Liver (tissue), 9 donors: ENCODE data around the gene SGMS1. TPM values are rescaled to one million over a fixed set of nuclear protein-coding genes. Genes with fewer than 3 reads are reported as not detected.

Experiments
- DNase-seq: peaks from one replicate; pipeline ENCODE4 v3.0.0-alpha.2; 2017; ENCODE audit warnings: low spot score
- H3K27ac ChIP-seq, 2 donors: one replicate each; pipeline ENCODE4 v1.7.0; 2013; ENCODE audit warnings: inconsistent platforms in 2 of 2, low read length in 2 of 2, control low read depth in 1 of 2, low read depth in 1 of 2, mild to moderate bottlenecking in 1 of 2
- H3K27me3 ChIP-seq, 4 donors: one replicate each; pipeline versions ENCODE4 v1.6.1 to v1.7.0; 2013; ENCODE audit warnings: low read length in 3 of 4, inconsistent platforms in 1 of 4, mild to moderate bottlenecking in 1 of 4, moderate library complexity in 1 of 4; ENCODE audit not compliant: control insufficient read depth in 4 of 4, insufficient read depth in 4 of 4
- H3K36me3 ChIP-seq, 4 donors: one replicate each; pipeline versions ENCODE4 v1.6.1 to v1.7.0; 2013; ENCODE audit warnings: low read length in 3 of 4, mild to moderate bottlenecking in 3 of 4, low read depth in 1 of 4, moderate library complexity in 1 of 4; ENCODE audit not compliant: control insufficient read depth in 4 of 4, insufficient read depth in 3 of 4
- H3K4me1 ChIP-seq, 4 donors: one replicate each; pipeline versions ENCODE4 v1.6.1 to v1.7.0; 2013; ENCODE audit warnings: low read length in 3 of 4, mild to moderate bottlenecking in 3 of 4, moderate library complexity in 1 of 4; ENCODE audit not compliant: control insufficient read depth in 4 of 4, insufficient read depth in 4 of 4
- H3K4me3 ChIP-seq, 3 donors: one replicate each; pipeline versions ENCODE4 v1.6.1 to v1.7.0; 2013; ENCODE audit warnings: low read length in 3 of 3, control low read depth in 1 of 3, low read depth in 1 of 3, mild to moderate bottlenecking in 1 of 3
- H3K9ac ChIP-seq, 2 donors: one replicate each; pipeline ENCODE4 v1.7.0; 2013; ENCODE audit warnings: low read length in 2 of 2, mild to moderate bottlenecking in 2 of 2, moderate library complexity in 2 of 2, control low read depth in 1 of 2, low read depth in 1 of 2
- H3K9me3 ChIP-seq, 4 donors: one replicate each; pipeline versions ENCODE4 v1.6.1 to v1.7.0; 2013; ENCODE audit warnings: low read length in 3 of 4; ENCODE audit not compliant: control insufficient read depth in 4 of 4
- EGR1 ChIP-seq, 2 donors: IDR thresholded peaks; 2 replicates each; pipeline ENCODE4 v1.6.1; 2016 to 2018; ENCODE audit warnings: antibody characterized with exemption in 2 of 2, low read depth in 2 of 2
- FOXA1 ChIP-seq: IDR thresholded peaks from 2 replicates; pipeline ENCODE4 v1.6.1; 2016; ENCODE audit warnings: antibody characterized with exemption
- GABPA ChIP-seq, 2 donors: IDR thresholded peaks in 1 of 2; conservative IDR thresholded peaks in 1 of 2; 2 replicates each; pipeline ENCODE4 v1.6.1; 2016; ENCODE audit warnings: antibody characterized with exemption in 2 of 2, mild to moderate bottlenecking in 1 of 2, moderate library complexity in 1 of 2
- HNF4A ChIP-seq, 2 donors: conservative IDR thresholded peaks; 2 replicates each; pipeline ENCODE4 v1.6.1; 2016; ENCODE audit warnings: antibody characterized with exemption in 2 of 2, mild to moderate bottlenecking in 2 of 2
- HNF4G ChIP-seq: IDR thresholded peaks from 2 replicates; pipeline ENCODE4 v1.6.1; 2016; ENCODE audit warnings: antibody characterized with exemption
- JUND ChIP-seq, 2 donors: IDR thresholded peaks; 2 replicates each; pipeline ENCODE4 v1.6.1; 2016; ENCODE audit warnings: antibody characterized with exemption in 2 of 2
- NR2F2 ChIP-seq: IDR thresholded peaks from 2 replicates; pipeline ENCODE4 v1.6.1; 2016; ENCODE audit warnings: antibody characterized with exemption
- RAD21 ChIP-seq, 2 donors: IDR thresholded peaks; 2 replicates each; pipeline ENCODE4 v1.6.1; 2016; ENCODE audit warnings: antibody characterized with exemption in 2 of 2, mild to moderate bottlenecking in 2 of 2
- RXRA ChIP-seq, 2 donors: IDR thresholded peaks; 2 replicates each; pipeline ENCODE4 v1.6.1; 2017 to 2018; ENCODE audit warnings: antibody characterized with exemption in 2 of 2, mild to moderate bottlenecking in 1 of 2
- SP1 ChIP-seq: IDR thresholded peaks from 2 replicates; pipeline ENCODE4 v1.6.1; 2018; ENCODE audit warnings: antibody characterized with exemption, mild to moderate bottlenecking
- TAF1 ChIP-seq: conservative IDR thresholded peaks from 2 replicates; pipeline ENCODE4 v1.6.1; 2016; ENCODE audit warnings: antibody characterized with exemption, mild to moderate bottlenecking
- YY1 ChIP-seq: IDR thresholded peaks from 2 replicates; pipeline ENCODE4 v1.6.1; 2016; ENCODE audit warnings: antibody characterized with exemption, mild to moderate bottlenecking
- WGBS: extraction: QIAGEN DNeasy Blood & Tissue Kit; methylation state at CpG from one replicate; pipeline ENCODE4 v1.1.7; 2013; 5-methylcytosine and 5-hydroxymethylcytosine counted together
- polyA plus RNA-seq, 2 donors: library from polyadenylated mRNA; stranded (reverse) in 1 of 2; unstranded in 1 of 2; fragments of 200-250 nt in 1 of 2; fragments of >200 nt in 1 of 2; fragmentation: Nextera tagmentation in 1 of 2; extraction: Ambion mirVana in 1 of 2; gene quantifications; one replicate each; pipeline versions ENCODE4 v1.2.1 to v1.2.3, GENCODE V29; 2013 to 2015
- total RNA-seq, 2 donors: library from RNA; depleted of rRNA; stranded (reverse); fragments of >200 nt; gene quantifications; one replicate each; pipeline ENCODE4 v1.2.3, GENCODE V29; 2014
- TF ChIP-seq, protein P1 (sequence below): IDR thresholded peaks from 2 replicates; pipeline ENCODE4 v1.6.1; 2016; ENCODE audit warnings: antibody characterized with exemption
- TF ChIP-seq, protein P2 (sequence below): IDR thresholded peaks from 2 replicates; pipeline ENCODE4 v1.6.1; 2016; ENCODE audit warnings: antibody characterized with exemption, mild to moderate bottlenecking
- TF ChIP-seq, protein P3 (sequence below): fragments of 150-350 bp; IDR thresholded peaks from 2 replicates; pipeline ENCODE4 v1.5.1; 2017; ENCODE audit warnings: improper control_type of control experiment, low read depth, low read length; ENCODE audit not compliant: missing input control
- TF ChIP-seq, protein P4 (sequence below): IDR thresholded peaks from 2 replicates; pipeline ENCODE4 v1.6.1; 2016; ENCODE audit warnings: antibody characterized with exemption
- TF ChIP-seq, protein P5 (sequence below): IDR thresholded peaks from 2 replicates; pipeline ENCODE4 v1.6.1; 2016; ENCODE audit warnings: antibody characterized with exemption
- donor health status: healthy.
- donor health status: healthy.
- donor health status: healthy.
- donor health status: healthy.
- donor health status: healthy.

SGMS1 gene
- total and polyA plus RNA-seq, 4 donors = 6.8 to 98.2 (median 21.1) TPM

DNA sequence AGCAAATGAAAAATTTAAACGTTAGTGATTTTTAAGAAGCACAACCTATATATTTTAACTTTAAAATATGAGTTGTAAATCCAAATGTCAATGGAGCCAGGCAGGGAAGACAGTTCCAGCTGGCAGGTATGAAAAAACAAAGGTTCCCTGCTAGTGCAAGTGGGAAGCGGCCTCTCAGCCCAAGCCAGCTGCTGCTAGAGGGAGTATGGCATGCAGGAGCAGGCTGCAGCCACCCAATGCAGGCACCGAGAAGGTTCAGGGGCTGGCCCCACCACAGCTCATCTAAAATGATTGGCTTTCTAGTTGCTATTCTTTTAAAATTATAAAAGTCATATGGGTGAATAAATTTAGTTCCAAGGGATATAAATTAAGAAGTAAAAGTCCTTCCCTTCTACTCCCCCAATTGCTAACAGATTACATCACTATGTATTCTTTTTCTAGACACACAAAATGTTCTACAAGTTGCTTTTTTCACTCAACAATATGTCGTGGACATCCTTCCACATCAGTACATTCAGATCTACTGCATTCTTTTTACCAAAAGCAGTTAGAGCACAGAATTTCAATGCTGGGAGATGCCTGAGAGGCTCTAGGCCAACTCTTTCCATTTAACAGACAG, 69.3 kb downstream of the SGMS1 start:
- H3K36me3 ChIP-seq = no peaks in the 10 kb centered on the region
- 90% methylated on average over 4 of the region's 4 CpGs for WGBS
- no peak overlapping the region for H3K9ac ChIP-seq
- peak; percentile 59 for DNase-seq
- no peak overlapping the region for H3K4me3 ChIP-seq
- TF ChIP-seq, protein P1, sequence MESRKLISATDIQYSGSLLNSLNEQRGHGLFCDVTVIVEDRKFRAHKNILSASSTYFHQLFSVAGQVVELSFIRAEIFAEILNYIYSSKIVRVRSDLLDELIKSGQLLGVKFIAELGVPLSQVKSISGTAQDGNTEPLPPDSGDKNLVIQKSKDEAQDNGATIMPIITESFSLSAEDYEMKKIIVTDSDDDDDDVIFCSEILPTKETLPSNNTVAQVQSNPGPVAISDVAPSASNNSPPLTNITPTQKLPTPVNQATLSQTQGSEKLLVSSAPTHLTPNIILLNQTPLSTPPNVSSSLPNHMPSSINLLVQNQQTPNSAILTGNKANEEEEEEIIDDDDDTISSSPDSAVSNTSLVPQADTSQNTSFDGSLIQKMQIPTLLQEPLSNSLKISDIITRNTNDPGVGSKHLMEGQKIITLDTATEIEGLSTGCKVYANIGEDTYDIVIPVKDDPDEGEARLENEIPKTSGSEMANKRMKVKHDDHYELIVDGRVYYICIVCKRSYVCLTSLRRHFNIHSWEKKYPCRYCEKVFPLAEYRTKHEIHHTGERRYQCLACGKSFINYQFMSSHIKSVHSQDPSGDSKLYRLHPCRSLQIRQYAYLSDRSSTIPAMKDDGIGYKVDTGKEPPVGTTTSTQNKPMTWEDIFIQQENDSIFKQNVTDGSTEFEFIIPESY = no peak
- TF ChIP-seq RAD21 (IDR thresholded peaks at IDR 0.05) = no peak
- TF ChIP-seq EGR1 (IDR thresholded peaks at IDR 0.05; ENCODE audit: low read depth in 2 of 2) = no peak
- no peak for TF ChIP-seq GABPA (IDR thresholded peaks at IDR 0.05 in 1 of 2, conservative IDR thresholded peaks at IDR 0.05 in 1 of 2)
- no peak for TF ChIP-seq SP1
- TF ChIP-seq, protein P2, sequence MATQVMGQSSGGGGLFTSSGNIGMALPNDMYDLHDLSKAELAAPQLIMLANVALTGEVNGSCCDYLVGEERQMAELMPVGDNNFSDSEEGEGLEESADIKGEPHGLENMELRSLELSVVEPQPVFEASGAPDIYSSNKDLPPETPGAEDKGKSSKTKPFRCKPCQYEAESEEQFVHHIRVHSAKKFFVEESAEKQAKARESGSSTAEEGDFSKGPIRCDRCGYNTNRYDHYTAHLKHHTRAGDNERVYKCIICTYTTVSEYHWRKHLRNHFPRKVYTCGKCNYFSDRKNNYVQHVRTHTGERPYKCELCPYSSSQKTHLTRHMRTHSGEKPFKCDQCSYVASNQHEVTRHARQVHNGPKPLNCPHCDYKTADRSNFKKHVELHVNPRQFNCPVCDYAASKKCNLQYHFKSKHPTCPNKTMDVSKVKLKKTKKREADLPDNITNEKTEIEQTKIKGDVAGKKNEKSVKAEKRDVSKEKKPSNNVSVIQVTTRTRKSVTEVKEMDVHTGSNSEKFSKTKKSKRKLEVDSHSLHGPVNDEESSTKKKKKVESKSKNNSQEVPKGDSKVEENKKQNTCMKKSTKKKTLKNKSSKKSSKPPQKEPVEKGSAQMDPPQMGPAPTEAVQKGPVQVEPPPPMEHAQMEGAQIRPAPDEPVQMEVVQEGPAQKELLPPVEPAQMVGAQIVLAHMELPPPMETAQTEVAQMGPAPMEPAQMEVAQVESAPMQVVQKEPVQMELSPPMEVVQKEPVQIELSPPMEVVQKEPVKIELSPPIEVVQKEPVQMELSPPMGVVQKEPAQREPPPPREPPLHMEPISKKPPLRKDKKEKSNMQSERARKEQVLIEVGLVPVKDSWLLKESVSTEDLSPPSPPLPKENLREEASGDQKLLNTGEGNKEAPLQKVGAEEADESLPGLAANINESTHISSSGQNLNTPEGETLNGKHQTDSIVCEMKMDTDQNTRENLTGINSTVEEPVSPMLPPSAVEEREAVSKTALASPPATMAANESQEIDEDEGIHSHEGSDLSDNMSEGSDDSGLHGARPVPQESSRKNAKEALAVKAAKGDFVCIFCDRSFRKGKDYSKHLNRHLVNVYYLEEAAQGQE = no peak
- TF ChIP-seq, protein P3, sequence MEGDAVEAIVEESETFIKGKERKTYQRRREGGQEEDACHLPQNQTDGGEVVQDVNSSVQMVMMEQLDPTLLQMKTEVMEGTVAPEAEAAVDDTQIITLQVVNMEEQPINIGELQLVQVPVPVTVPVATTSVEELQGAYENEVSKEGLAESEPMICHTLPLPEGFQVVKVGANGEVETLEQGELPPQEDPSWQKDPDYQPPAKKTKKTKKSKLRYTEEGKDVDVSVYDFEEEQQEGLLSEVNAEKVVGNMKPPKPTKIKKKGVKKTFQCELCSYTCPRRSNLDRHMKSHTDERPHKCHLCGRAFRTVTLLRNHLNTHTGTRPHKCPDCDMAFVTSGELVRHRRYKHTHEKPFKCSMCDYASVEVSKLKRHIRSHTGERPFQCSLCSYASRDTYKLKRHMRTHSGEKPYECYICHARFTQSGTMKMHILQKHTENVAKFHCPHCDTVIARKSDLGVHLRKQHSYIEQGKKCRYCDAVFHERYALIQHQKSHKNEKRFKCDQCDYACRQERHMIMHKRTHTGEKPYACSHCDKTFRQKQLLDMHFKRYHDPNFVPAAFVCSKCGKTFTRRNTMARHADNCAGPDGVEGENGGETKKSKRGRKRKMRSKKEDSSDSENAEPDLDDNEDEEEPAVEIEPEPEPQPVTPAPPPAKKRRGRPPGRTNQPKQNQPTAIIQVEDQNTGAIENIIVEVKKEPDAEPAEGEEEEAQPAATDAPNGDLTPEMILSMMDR = no peak
- TF ChIP-seq, protein P4, sequence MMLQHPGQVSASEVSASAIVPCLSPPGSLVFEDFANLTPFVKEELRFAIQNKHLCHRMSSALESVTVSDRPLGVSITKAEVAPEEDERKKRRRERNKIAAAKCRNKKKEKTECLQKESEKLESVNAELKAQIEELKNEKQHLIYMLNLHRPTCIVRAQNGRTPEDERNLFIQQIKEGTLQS = no peak
- no peak for TF ChIP-seq JUND (IDR thresholded peaks at IDR 0.05)
- no peak for TF ChIP-seq FOXA1
- TF ChIP-seq TAF1 = no peak
- no peak for TF ChIP-seq RXRA (IDR thresholded peaks at IDR 0.05)
- TF ChIP-seq HNF4G = no peak
- TF ChIP-seq HNF4A (conservative IDR thresholded peaks at IDR 0.05) = no peak
- TF ChIP-seq YY1 = no peak
- TF ChIP-seq, protein P5, sequence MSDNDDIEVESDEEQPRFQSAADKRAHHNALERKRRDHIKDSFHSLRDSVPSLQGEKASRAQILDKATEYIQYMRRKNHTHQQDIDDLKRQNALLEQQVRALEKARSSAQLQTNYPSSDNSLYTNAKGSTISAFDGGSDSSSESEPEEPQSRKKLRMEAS = no peak
- no peak for TF ChIP-seq NR2F2
- peaks cover 2 to 24% (median 21%) of the 10 kb centered on the region in 4 donors for H3K4me1 ChIP-seq
- H3K27ac ChIP-seq = no peak overlapping the region
- H3K27me3 ChIP-seq = no peaks in the 10 kb centered on the region
- H3K9me3 ChIP-seq = no peaks in the 10 kb centered on the region
